GM12878 (cell line): ENCODE data around the gene PREX1. TPM values are rescaled to one million over a fixed set of nuclear protein-coding genes. Genes with fewer than 3 reads are reported as not detected.

ENCODE experiments used
- ATAC-seq: fragments of 200-7000 bp; cut with Tn5 transposase; 3 replicates; pipeline ENCODE4 v1.9.1; 2020; ENCODE audit warnings: mild to moderate bottlenecking, moderate library complexity
- BruUV-seq: library from RNA; stranded (reverse); fragments of 400-500 nt; replicated peaks from 2 replicates; lab custom pipeline; 2021; lab: Mats Ljungman, UMichigan
- CTCF ChIA-PET: fragments of 300-600 bp; sonication (Branson Sonifier 250); formaldehyde crosslinking; extraction: SDS; loops from one replicate; lab custom pipeline; 2021; ENCODE audit warnings: inconsistent platforms; lab: Yijun Ruan, JAX
- POLR2A ChIA-PET: fragments of 350-600 bp; formaldehyde crosslinking; extraction: SDS; loops from one replicate; lab custom pipeline; 2021; ENCODE audit warnings: inconsistent platforms; lab: Charles Lee
- RAD21 ChIA-PET: fragments of 300-600 bp; sonication (Branson Sonifier 250); formaldehyde crosslinking; loops from one replicate; lab custom pipeline; 2023; ENCODE audit warnings: antibody characterized with exemption; ENCODE audit not compliant: unreplicated experiment; lab: Charles Lee
- SMC1A ChIA-PET: fragments of 300-600 bp; sonication (Branson Sonifier 250); formaldehyde crosslinking; loops from one replicate; lab custom pipeline; 2023; ENCODE audit not compliant: unreplicated experiment, uncharacterized antibody; lab: Charles Lee
- DNase-seq: peaks from one replicate; pipeline ENCODE4 v3.0.0-alpha.2; 2011; ENCODE audit warnings: low read depth, low spot score
- FAIRE-seq: peaks from 3 replicates; lab custom pipeline; 2011; peaks lifted over from hg19 to GRCh38; lab: Jason Lieb, UNC
- H2AFZ ChIP-seq: 2 replicates; pipeline ENCODE4 v1.6.0; 2011; ENCODE audit warnings: low read depth, low read length, control low read depth; ENCODE audit not compliant: control insufficient read depth
- H3K27ac ChIP-seq: 2 replicates; pipeline ENCODE4 v1.5.1; 2011; ENCODE audit warnings: control low read depth; ENCODE audit not compliant: control insufficient read depth, insufficient read depth
- H3K27me3 ChIP-seq, 2 experiments: replicated peaks in 1 of 2; 2 replicates each; pipeline versions ENCODE4 v1.6.0 to v1.6.1; 2011; ENCODE audit warnings: low read length in 1 of 2; ENCODE audit not compliant: control insufficient read depth in 2 of 2, insufficient read depth in 2 of 2
- H3K36me3 ChIP-seq, 2 experiments: 2 replicates each; pipeline ENCODE4 v1.5.1; 2011; ENCODE audit warnings: low read length in 1 of 2; ENCODE audit not compliant: control insufficient read depth in 2 of 2, insufficient read depth in 2 of 2
- H3K4me1 ChIP-seq: 2 replicates; pipeline ENCODE4 v1.6.1; 2011; ENCODE audit warnings: mild to moderate bottlenecking, low read length, moderate library complexity, mixed read lengths; ENCODE audit not compliant: control insufficient read depth, insufficient read depth
- H3K4me2 ChIP-seq: 2 replicates; pipeline ENCODE4 v1.6.0; 2011; ENCODE audit warnings: control low read depth; ENCODE audit not compliant: control insufficient read depth, insufficient read depth
- H3K4me3 ChIP-seq: fragments of 200-600 bp; sonication (generic); 2 replicates; pipeline ENCODE4 v1.5.1; 2016
- H3K79me2 ChIP-seq: 2 replicates; pipeline ENCODE4 v1.6.0; 2011; ENCODE audit warnings: low read length; ENCODE audit not compliant: control insufficient read depth, insufficient read depth
- H3K9ac ChIP-seq: 2 replicates; pipeline ENCODE4 v1.8.0; 2011; ENCODE audit warnings: low read length, control low read depth, mixed read lengths; ENCODE audit not compliant: control insufficient read depth, insufficient read depth
- H3K9me3 ChIP-seq: replicated peaks from 3 replicates; pipeline ENCODE4 v1.5.1; 2011; ENCODE audit warnings: mild to moderate bottlenecking, low read length; ENCODE audit not compliant: control insufficient read depth, insufficient read depth
- H4K20me1 ChIP-seq: 2 replicates; pipeline ENCODE4 v1.6.0; 2011; ENCODE audit not compliant: control insufficient read depth, insufficient read depth
- ATF2 ChIP-seq: IDR thresholded peaks from 2 replicates; pipeline ENCODE4 v1.6.1; 2012; ENCODE audit warnings: low read length, inconsistent platforms
- BRCA1 ChIP-seq: IDR thresholded peaks from 2 replicates; pipeline ENCODE4 v1.6.1; 2011; ENCODE audit warnings: low read depth, low read length, improper control_type of control experiment
- NFIC ChIP-seq: IDR thresholded peaks from 2 replicates; pipeline ENCODE4 v1.6.1; 2012; ENCODE audit warnings: low read depth, mild to moderate bottlenecking, inconsistent platforms, low read length, moderate library complexity
- POLR2A ChIP-seq: IDR thresholded peaks from 2 replicates; pipeline ENCODE4 v1.6.1; 2011; ENCODE audit warnings: low read depth, mild to moderate bottlenecking, low read length
- SMARCA5 ChIP-seq: fragments of 450-650 bp; IDR thresholded peaks from 2 replicates; pipeline ENCODE4 v1.6.1; 2017; ENCODE audit warnings: mild to moderate bottlenecking
- WRNIP1 ChIP-seq: IDR thresholded peaks from 2 replicates; pipeline ENCODE4 v1.6.1; 2011; ENCODE audit warnings: low read depth, low read length, improper control_type of control experiment, borderline replicate concordance
- WGBS: methylation state at CpG from one replicate; pipeline ENCODE4 v1.1.6; 2016; ENCODE audit warnings: low lambda C conversion rate; ENCODE audit not compliant: insufficient replicate concordance, insufficient coverage; ENCODE audit errors: missing lambda C conversion rate; 5-methylcytosine and 5-hydroxymethylcytosine counted together
- in situ Hi-C: fragments of 300-500 bp; cut with MboI; formaldehyde crosslinking; loops from 9 replicates; pipeline ENCODE4 v1.14.3; 2018; ENCODE audit warnings: mixed read lengths
- intact Hi-C: fragments of 100-400 bp; cut with micrococcal nuclease; formaldehyde crosslinking; loops from one replicate; pipeline ENCODE4 v1.14.2; 2022; ENCODE audit not compliant: unreplicated experiment
- polyA plus RNA-seq, 11 experiments: library from polyadenylated mRNA; depleted of rRNA in 4 of 11; unstranded in 6 of 11; stranded (reverse) in 5 of 11; fragments of >200 nt; fragmentation: Nextera tagmentation in 4 of 11; fragmentation: Illumina TruSeq in 1 of 11; extraction: Ambion mirVana in 4 of 11; extraction: Trizol in 1 of 11; gene quantifications; 1 replicate in 1 of 11; 2 replicates in 10 of 11; pipeline versions ENCODE4 v1.2.1 to v1.2.3, GENCODE V29; 2011 to 2016; ENCODE audit warnings: inconsistent platforms in 2 of 11, missing spikeins in 2 of 11, low read depth in 1 of 11
- total RNA-seq, 4 experiments: library from RNA; depleted of rRNA in 3 of 4; stranded (reverse); fragments of >200 nt in 3 of 4; fragmentation: Illumina TruSeq in 1 of 4; extraction: Trizol in 1 of 4; gene quantifications; 2 replicates each; pipeline versions ENCODE4 v1.2.1 to v1.2.3, GENCODE V29; 2013 to 2021

Gene PREX1
- total and polyA plus RNA-seq, 10 of the 15 experiments (the other 5 are each of a cell fraction or from before 2014, with no cell fraction given) = 2.6 to 114 (median 38.9) TPM

- no peak overlapping the region for H2AFZ ChIP-seq
- no peaks in the 10 kb centered on the region for H3K4me1 ChIP-seq
- H3K4me2 ChIP-seq = no peak overlapping the region
- DNase-seq (no peak), ATAC-seq (no peak)
- intact Hi-C loops = no loop called here
- POLR2A ChIA-PET = no interaction called here
- BruUV-seq = no TSS peak
- SMC1A ChIA-PET = no interaction called here
- CTCF ChIA-PET = no interaction called here
- no peaks in the 10 kb centered on the region for H3K9me3 ChIP-seq
- 89% methylated on average over 7 of the region's 7 CpGs for WGBS
- no peak overlapping the region for H3K27ac ChIP-seq
- no peaks in the 10 kb centered on the region for H4K20me1 ChIP-seq
- TF ChIP-seq WRNIP1 (no peak), BRCA1 (no peak), NFIC (no peak)
- TF ChIP-seq, all 136 proteins: peak for 0
- RAD21 ChIA-PET = no interaction called here
- no peaks in the 10 kb centered on the region for H3K79me2 ChIP-seq
- no peak overlapping the region for H3K9ac ChIP-seq
- no peak for FAIRE-seq
- H3K4me3 ChIP-seq = no peak overlapping the region
- no peaks in the 10 kb centered on the region for H3K27me3 ChIP-seq
- in situ Hi-C loops = no loop called here
- peaks cover 41 to 54% of the 10 kb centered on the region in 2 experiments for H3K36me3 ChIP-seq
Measured at GRCh38 chr20:48691523-48691922, 136.3 kb downstream of the PREX1 start.

DNA sequence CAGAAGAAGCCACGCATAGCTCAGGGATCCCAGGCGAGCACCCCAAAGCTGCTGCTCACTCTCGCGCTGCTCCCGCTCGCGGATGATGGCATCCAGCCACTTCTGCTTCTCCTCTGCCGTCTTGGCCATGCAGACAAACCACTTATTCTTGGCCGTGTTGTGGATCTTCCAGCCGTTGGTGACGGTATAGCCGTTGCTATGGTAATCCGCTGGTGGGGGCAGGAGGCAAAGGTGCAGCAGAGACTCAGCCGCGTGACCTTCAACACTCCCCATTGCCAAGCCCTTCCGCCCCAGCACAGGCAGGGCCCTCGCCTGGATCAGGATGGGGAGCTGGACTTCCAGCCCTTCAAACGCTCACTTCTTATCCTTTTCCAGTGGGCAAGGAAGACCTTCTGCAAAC lies 136.9 kb downstream of the PREX1 start:
- H2AFZ ChIP-seq = no peak overlapping the region
- no peak overlapping the region for H3K27ac ChIP-seq
- no peaks in the 10 kb centered on the region for H3K4me1 ChIP-seq
- no peak overlapping the region for H3K9ac ChIP-seq
- H3K4me2 ChIP-seq = no peak overlapping the region
- H3K9me3 ChIP-seq = no peaks in the 10 kb centered on the region
- SMC1A ChIA-PET = no interaction called here
- in situ Hi-C loops = no loop called here
- no peak for DNase-seq
- TF ChIP-seq ATF2 = no peak
- peak; percentile 27; the same call in 1 of the 2 replicates for TF ChIP-seq POLR2A
- no peak for TF ChIP-seq SMARCA5
- TF ChIP-seq, all 136 proteins: peak for 1
- ATAC-seq (no peak), FAIRE-seq (no peak)
- POLR2A ChIA-PET = no interaction called here
- Histone ChIP-seq H3K27me3 (no peaks in the 10 kb centered on the region), H3K4me3 (no peak overlapping the region), H4K20me1 (no peaks in the 10 kb centered on the region), H3K36me3 (peaks cover 43 to 52% of the 10 kb centered on the region in 2 experiments), H3K79me2 (no peaks in the 10 kb centered on the region)
- CTCF ChIA-PET = no interaction called here
- no TSS peak for BruUV-seq
- RAD21 ChIA-PET = no interaction called here
- 93% methylated on average over 18 of the region's 18 CpGs for WGBS
- intact Hi-C loops = no loop called here
